SJSA1 (cell line): ENCODE data around the gene FAS. TPM values are rescaled to one million over a fixed set of nuclear protein-coding genes. Genes with fewer than 3 reads are reported as not detected.

Source experiments
- DNase-seq, 2 experiments: peaks; one replicate each; pipeline ENCODE4 v3.0.0-alpha.2; 2015 to 2020; ENCODE audit warnings: low spot score in 2 of 2, low read depth in 1 of 2
- H3K27ac ChIP-seq: fragments of 250-450 bp; sonication (Bioruptor Pico); 2 replicates; pipeline ENCODE4 v1.5.1; 2020; ENCODE audit warnings: mild to moderate bottlenecking, moderate library complexity
- H3K27me3 ChIP-seq: fragments of 250-450 bp; sonication (Bioruptor Pico); replicated peaks from 2 replicates; pipeline ENCODE4 v1.5.1; 2020; ENCODE audit warnings: mild to moderate bottlenecking, moderate library complexity
- H3K36me3 ChIP-seq: fragments of 250-450 bp; sonication (Bioruptor Pico); 2 replicates; pipeline ENCODE4 v1.5.1; 2020; ENCODE audit warnings: mild to moderate bottlenecking
- H3K4me1 ChIP-seq: fragments of 250-450 bp; sonication (Bioruptor Pico); replicated peaks from 2 replicates; pipeline ENCODE4 v1.6.1; 2021; ENCODE audit warnings: mild to moderate bottlenecking
- H3K4me3 ChIP-seq: fragments of 250-450 bp; sonication (Bioruptor Pico); 2 replicates; pipeline ENCODE4 v1.5.1; 2020; ENCODE audit warnings: mild to moderate bottlenecking
- H3K9me3 ChIP-seq: fragments of 250-450 bp; sonication (Bioruptor Pico); replicated peaks from 2 replicates; pipeline ENCODE4 v1.5.1; 2020; ENCODE audit warnings: mild to moderate bottlenecking
- total RNA-seq: library from RNA; depleted of rRNA; stranded (reverse); fragments of >200 nt; shearing (Covaris generic); gene quantifications from 2 replicates; pipeline ENCODE4 v1.2.3, GENCODE V29; 2014; rRNA removed

The FAS gene
- total RNA-seq, 1 experiment from 2014 or later, result 20.6 TPM

- Histone ChIP-seq H3K27ac (no peak overlapping the region), H3K9me3 (no peaks in the 10 kb centered on the region), H3K27me3 (no peaks in the 10 kb centered on the region), H3K36me3 (no peaks in the 10 kb centered on the region), H3K4me3 (no peak overlapping the region), H3K4me1 (no peaks in the 10 kb centered on the region)
- no peak for DNase-seq
Observed at GRCh38 chr10:89047397-89047796, 56.8 kb downstream of the FAS start.

GRCh38 chr10:89051593-89051992 is 61.0 kb downstream of the FAS start:
- Histone ChIP-seq H3K4me3 (no peak overlapping the region), H3K4me1 (no peaks in the 10 kb centered on the region), H3K27ac (no peak overlapping the region), H3K27me3 (no peaks in the 10 kb centered on the region), H3K36me3 (no peaks in the 10 kb centered on the region), H3K9me3 (no peaks in the 10 kb centered on the region)
- DNase-seq, result no peak

- no peaks in the 10 kb centered on the region for H3K36me3 ChIP-seq
- no peak for DNase-seq
- no peaks in the 10 kb centered on the region for H3K27me3 ChIP-seq
- H3K27ac ChIP-seq, result no peak overlapping the region
- no peak overlapping the region for H3K4me3 ChIP-seq
- H3K4me1 ChIP-seq, result no peaks in the 10 kb centered on the region
- no peaks in the 10 kb centered on the region for H3K9me3 ChIP-seq
Observed at GRCh38 chr10:89053555-89053954, 63.0 kb downstream of the FAS start.

GRCh38 chr10:89055159-89055558 is 64.6 kb downstream of the FAS start:
- Histone ChIP-seq H3K4me3 (no peak overlapping the region), H3K27ac (no peak overlapping the region), H3K36me3 (no peaks in the 10 kb centered on the region), H3K27me3 (no peaks in the 10 kb centered on the region), H3K9me3 (no peaks in the 10 kb centered on the region), H3K4me1 (no peaks in the 10 kb centered on the region)
- DNase-seq, result no peak

GRCh38 chr10:89062861-89063260 is 72.3 kb downstream of the FAS start:
- H3K27ac ChIP-seq, result no peak overlapping the region
- H3K36me3 ChIP-seq, result no peaks in the 10 kb centered on the region
- no peaks in the 10 kb centered on the region for H3K9me3 ChIP-seq
- DNase-seq, result no peak
- H3K4me3 ChIP-seq, result no peak overlapping the region
- no peaks in the 10 kb centered on the region for H3K27me3 ChIP-seq
- no peaks in the 10 kb centered on the region for H3K4me1 ChIP-seq

- no peak for DNase-seq
- no peaks in the 10 kb centered on the region for H3K4me1 ChIP-seq
- no peak overlapping the region for H3K27ac ChIP-seq
- no peak overlapping the region for H3K4me3 ChIP-seq
- no peaks in the 10 kb centered on the region for H3K27me3 ChIP-seq
- H3K36me3 ChIP-seq, result no peaks in the 10 kb centered on the region
- no peaks in the 10 kb centered on the region for H3K9me3 ChIP-seq
Observed at GRCh38 chr10:89063465-89063864, 72.9 kb downstream of the FAS start.

- H3K27ac ChIP-seq, result no peak overlapping the region
- no peaks in the 10 kb centered on the region for H3K4me1 ChIP-seq
- no peak overlapping the region for H3K4me3 ChIP-seq
- H3K36me3 ChIP-seq, result no peaks in the 10 kb centered on the region
- H3K9me3 ChIP-seq, result no peaks in the 10 kb centered on the region
- H3K27me3 ChIP-seq, result no peaks in the 10 kb centered on the region
- no peak for DNase-seq
Observed at GRCh38 chr10:89064748-89065147, 74.2 kb downstream of the FAS start.

Other genes starting within 250 kb of the FAS start
- not detected in 2 replicates for gene LIPN, start 230.8 kb upstream of the FAS start, total RNA-seq
- gene LIPM, start 188.1 kb upstream of the FAS start, total RNA-seq, result not detected in 2 replicates
- not detected in 2 replicates for gene ANKRD22, start 139.0 kb upstream of the FAS start, total RNA-seq
- 12.9 and 17.1 TPM in 2 replicates for gene STAMBPL1, start 110.6 kb upstream of the FAS start, total RNA-seq
- gene ACTA2, start 38.0 kb upstream of the FAS start, total RNA-seq, result 1,885 and 2,012 TPM in 2 replicates
- 0.55 TPM in 1 of 2 replicates, not detected in the other for gene CH25H, start 216.5 kb downstream of the FAS start, total RNA-seq